Esophagus muscularis mucosa (tissue), 4 donors: ENCODE results near the gene PPARD. TPM values are rescaled to one million over a fixed set of nuclear protein-coding genes. Genes with fewer than 3 reads are reported as not detected.

Experiments
- DNase-seq: peaks from one replicate; pipeline ENCODE4 v3.0.0-alpha.2; 2017; ENCODE audit errors: extremely low spot score
- H3K27ac ChIP-seq, 4 donors: fragments of 200-600 bp; sonication (generic); replicated peaks in 1 of 4; 1 replicate in 3 of 4; 2 replicates in 1 of 4; pipeline ENCODE4 v1.5.1; 2016 to 2019; ENCODE audit warnings: mild to moderate bottlenecking in 1 of 4
- H3K27me3 ChIP-seq, 4 donors: fragments of 200-600 bp; sonication (generic); one replicate each; pipeline versions ENCODE4 v1.5.1 to v1.6.0; 2016 to 2019
- H3K36me3 ChIP-seq, 4 donors: fragments of 200-600 bp; sonication (generic); one replicate each; pipeline ENCODE4 v1.5.1; 2016 to 2019
- H3K4me1 ChIP-seq, 4 donors: fragments of 200-600 bp; sonication (generic); one replicate each; pipeline ENCODE4 v1.5.1; 2016 to 2019
- H3K4me3 ChIP-seq, 4 donors: fragments of 200-600 bp; sonication (generic); 1 replicate in 2 of 4; 2 replicates in 2 of 4; pipeline ENCODE4 v1.5.1; 2016 to 2019; ENCODE audit warnings: mild to moderate bottlenecking in 4 of 4, moderate library complexity in 1 of 4
- H3K9me3 ChIP-seq, 4 donors: fragments of 200-600 bp; sonication (generic); 1 replicate in 3 of 4; 2 replicates in 1 of 4; pipeline ENCODE4 v1.5.1; 2016 to 2019
- EP300 ChIP-seq: sonication (generic); formaldehyde crosslinking; IDR thresholded peaks from one replicate; pipeline ENCODE4 v1.6.1; 2017; ENCODE audit warnings: antibody characterized with exemption
- POLR2A ChIP-seq: fragments of 450-650 bp; IDR thresholded peaks from one replicate; pipeline ENCODE4 v1.6.1; 2017; ENCODE audit warnings: antibody characterized with exemption, moderate library complexity, mild to moderate bottlenecking, low read depth
- POLR2AphosphoS5 ChIP-seq, 2 donors: sonication (generic); formaldehyde crosslinking; IDR thresholded peaks; one replicate each; pipeline ENCODE4 v1.6.1; 2017; ENCODE audit warnings: antibody characterized with exemption in 2 of 2
- WGBS: methylation state at CpG from one replicate; pipeline ENCODE4 v1.1.5; 2018; 5-methylcytosine and 5-hydroxymethylcytosine counted together
- intact Hi-C: fragments of 100-400 bp; cut with DNase I; formaldehyde crosslinking; loops from one replicate; pipeline ENCODE4 v1.15.1; 2023
- total RNA-seq, 4 donors: library from RNA; depleted of rRNA; stranded (reverse); fragments of >200 nt; gene quantifications; one replicate each; pipeline versions ENCODE4 v1.1.0 to v1.2.1, GENCODE V29; 2016
- TF ChIP-seq, protein P1 (sequence below), 3 experiments: fragments of 200-600 bp in 2 of 3; fragments of 450-650 bp in 1 of 3; sonication (generic) in 2 of 3; IDR thresholded peaks; one replicate each; pipeline ENCODE4 v1.5.1; 2017 to 2019; ENCODE audit warnings: antibody characterized with exemption in 3 of 3, mild to moderate bottlenecking in 2 of 3, moderate library complexity in 1 of 3

Gene PPARD
- total RNA-seq, 4 donors from 2014 or later: 10.8 to 22.4 (median 16.0) TPM

DNA sequence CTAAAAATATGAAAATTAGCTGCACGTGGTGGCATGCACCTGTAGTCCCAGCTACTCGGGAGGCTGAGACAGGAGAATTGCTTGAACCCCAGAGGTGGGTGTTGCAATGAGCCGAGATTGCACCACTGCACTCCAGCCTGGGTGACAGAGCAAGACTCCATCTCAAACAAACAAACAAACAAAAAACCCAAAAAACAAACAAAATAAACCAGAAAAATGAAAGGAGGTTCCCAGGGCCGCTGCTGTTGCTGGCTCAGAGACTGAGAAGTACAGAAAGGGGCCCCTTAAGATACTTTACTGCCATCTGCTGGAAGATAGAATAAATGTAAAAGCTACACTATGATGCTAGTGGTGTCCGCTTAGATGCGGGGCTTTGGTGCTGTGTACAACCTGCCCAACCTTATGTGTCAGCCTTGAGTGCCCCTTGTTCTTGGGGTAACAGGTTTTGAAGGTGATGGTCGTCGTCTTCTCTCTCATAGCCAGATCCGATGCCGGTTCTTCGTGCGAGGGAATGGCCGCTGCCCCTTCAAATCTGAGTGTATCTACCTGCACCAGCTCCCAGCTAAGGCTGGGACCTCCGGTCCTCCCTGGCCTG is 107.0 kb downstream of the PPARD start:
- WGBS: 29% methylated on average over 13 of the region's 14 CpGs
- H3K9me3 ChIP-seq: no peaks in the 10 kb centered on the region
- no peaks in the 10 kb centered on the region for H3K27me3 ChIP-seq
- H3K4me3 ChIP-seq: no peak overlapping the region
- intact Hi-C loops: loop anchor here (1.0 to 2.0 kb wide), 2 partner anchors 107 to 157 kb away; partner anchors contain the start of gene PPARD
- DNase-seq: no peak
- H3K36me3 ChIP-seq: no peaks in the 10 kb centered on the region
- peaks cover 23 to 41% (median 30%) of the 10 kb centered on the region in 4 donors for H3K4me1 ChIP-seq
- TF ChIP-seq POLR2A: no peak
- TF ChIP-seq, protein P1, sequence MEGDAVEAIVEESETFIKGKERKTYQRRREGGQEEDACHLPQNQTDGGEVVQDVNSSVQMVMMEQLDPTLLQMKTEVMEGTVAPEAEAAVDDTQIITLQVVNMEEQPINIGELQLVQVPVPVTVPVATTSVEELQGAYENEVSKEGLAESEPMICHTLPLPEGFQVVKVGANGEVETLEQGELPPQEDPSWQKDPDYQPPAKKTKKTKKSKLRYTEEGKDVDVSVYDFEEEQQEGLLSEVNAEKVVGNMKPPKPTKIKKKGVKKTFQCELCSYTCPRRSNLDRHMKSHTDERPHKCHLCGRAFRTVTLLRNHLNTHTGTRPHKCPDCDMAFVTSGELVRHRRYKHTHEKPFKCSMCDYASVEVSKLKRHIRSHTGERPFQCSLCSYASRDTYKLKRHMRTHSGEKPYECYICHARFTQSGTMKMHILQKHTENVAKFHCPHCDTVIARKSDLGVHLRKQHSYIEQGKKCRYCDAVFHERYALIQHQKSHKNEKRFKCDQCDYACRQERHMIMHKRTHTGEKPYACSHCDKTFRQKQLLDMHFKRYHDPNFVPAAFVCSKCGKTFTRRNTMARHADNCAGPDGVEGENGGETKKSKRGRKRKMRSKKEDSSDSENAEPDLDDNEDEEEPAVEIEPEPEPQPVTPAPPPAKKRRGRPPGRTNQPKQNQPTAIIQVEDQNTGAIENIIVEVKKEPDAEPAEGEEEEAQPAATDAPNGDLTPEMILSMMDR (IDR thresholded peaks at IDR 0.05): peak; percentile 67 to 86 (median 75)
- no peak overlapping the region for H3K27ac ChIP-seq

DNA sequence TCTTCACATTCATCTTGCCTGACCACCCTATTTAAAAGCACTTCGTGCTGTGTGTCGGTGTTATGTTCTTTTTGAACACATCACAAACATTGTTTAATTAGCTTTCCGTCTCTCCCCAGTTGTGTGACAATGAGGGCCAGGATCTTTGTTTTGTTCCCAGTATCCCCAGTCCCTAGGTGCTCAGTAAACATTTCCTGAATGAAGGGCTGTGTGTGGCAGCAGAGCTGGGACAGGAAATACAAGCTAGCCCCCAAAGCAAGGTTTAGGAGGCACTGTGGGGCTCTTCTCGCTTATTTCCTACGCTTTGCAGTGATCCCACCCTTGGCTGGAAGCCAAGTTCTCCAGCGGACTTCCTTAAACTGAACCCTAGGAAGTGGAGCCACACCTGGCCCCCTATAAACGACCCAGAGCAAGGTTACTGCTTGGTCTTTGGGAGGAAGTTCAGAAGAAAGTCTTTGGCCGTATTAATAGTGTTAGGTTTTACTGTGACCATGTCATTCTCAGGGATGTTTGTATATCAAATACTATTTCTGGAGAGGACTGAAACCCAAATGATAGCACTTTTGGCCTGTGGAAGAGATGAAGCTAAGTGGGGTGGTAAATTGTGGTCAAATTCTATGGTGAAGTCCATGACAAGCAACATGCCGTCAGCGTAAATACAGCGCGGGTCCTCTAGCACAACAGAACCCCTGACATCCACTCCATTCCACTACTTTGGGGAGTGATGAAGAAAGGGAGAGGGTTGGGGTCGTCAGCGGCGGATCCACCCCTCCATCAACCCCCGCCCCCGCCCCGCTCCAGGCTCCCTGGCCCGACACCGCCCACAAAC is 109.2 kb downstream of the PPARD start:
- intact Hi-C loops: no loop called here
- Histone ChIP-seq H3K27me3 (no peaks in the 10 kb centered on the region), H3K36me3 (peaks cover 0 to 13% (median 10%) of the 10 kb centered on the region in 4 donors), H3K27ac (peak overlapping the region; percentile 74 to 80 (median 80)), H3K9me3 (no peaks in the 10 kb centered on the region), H3K4me1 (peaks cover 23 to 42% (median 33%) of the 10 kb centered on the region in 4 donors), H3K4me3 (peak overlapping the region; percentile 67 to 82 (median 70))
- DNase-seq: no peak
- no peak for TF ChIP-seq POLR2AphosphoS5 (IDR thresholded peaks at IDR 0.05)
- TF ChIP-seq EP300: no peak
- TF ChIP-seq, protein P1 (IDR thresholded peaks at IDR 0.05): no peak
- no peak for TF ChIP-seq POLR2A
- 13% methylated on average over 18 of the region's 20 CpGs for WGBS

DNA sequence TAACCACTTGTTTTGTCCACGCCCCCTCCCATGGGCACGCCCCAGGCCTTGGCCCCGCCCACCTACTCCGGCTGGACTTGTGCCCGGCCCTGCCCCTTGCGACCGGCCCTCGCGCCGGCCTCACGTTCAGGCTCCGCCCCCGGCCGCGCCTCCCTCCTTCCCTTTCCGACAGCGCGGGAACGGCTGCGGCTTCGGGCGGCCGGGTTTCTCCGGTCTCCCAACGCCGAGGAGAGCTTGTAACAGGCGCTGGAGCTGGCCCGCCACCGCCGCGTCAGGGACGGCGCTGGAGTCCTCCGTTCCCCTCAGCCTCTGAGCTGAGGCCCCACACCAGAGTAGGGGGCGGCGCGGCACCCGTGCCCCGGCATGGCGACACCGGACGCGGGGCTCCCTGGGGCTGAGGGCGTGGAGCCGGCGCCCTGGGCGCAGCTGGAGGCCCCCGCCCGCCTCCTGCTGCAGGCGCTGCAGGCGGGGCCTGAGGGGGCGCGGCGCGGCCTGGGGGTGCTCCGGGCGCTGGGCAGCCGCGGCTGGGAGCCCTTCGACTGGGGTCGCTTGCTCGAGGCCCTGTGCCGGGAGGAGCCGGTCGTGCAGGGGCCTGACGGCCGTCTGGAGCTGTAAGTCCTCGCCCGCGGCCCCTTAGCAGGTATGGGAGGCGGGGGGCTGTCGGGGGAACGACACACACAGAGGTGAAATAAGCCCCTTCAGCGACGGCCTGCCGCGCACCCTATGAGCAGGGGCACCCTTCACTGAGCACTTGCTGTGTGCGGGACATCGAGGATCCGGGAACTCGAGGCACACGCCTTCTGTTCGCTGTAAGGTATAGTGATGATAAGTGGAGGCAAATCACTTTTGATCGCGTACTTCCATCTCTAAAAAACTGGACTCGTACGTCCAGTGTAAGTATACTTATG is 110.1 kb downstream of the PPARD start, which contains the start of gene FANCE:
FANCE (plus strand) TSS at position 156 of the 908 bp plus-strand sequence; CDS start at position 364, 208 bp downstream.
- intact Hi-C loops: no loop called here
- WGBS: 1% methylated on average over 33 of the region's 87 CpGs
- peak within 1 kb of the TSS; percentile 74 to 80 (median 80) for H3K27ac ChIP-seq

DNA sequence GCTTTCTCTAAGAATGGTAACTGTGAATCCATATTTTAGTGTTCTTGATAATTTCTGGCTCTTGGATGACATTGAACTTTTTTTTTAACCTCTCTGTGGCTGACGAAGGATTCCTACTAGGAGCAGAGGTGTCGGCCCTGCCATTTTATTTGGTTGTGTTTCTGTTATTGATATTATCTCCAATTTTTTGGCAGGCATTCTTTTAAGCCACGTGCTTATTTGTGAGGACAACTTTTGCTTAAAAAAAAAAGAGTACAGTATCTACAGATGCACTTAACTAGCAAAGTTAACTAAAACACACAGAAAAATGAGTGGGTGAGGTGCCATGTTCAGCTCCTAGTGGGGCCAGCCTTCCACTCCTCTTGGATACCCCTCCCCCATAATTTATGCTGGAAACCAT is 110.9 kb downstream of the PPARD start:
- Histone ChIP-seq H3K27me3 (no peaks in the 10 kb centered on the region), H3K9me3 (no peaks in the 10 kb centered on the region), H3K4me1 (peaks cover 23 to 42% (median 33%) of the 10 kb centered on the region in 4 donors), H3K4me3 (peak overlapping the region; percentile 67 to 82 (median 70)), H3K27ac (peak overlapping the region in 2 of 4 donors; percentile 74 to 80), H3K36me3 (peaks cover 0 to 29% (median 23%) of the 10 kb centered on the region in 4 donors)
- 20% methylated on average over 3 of the region's 3 CpGs for WGBS
- TF ChIP-seq EP300 (no peak), POLR2A (no peak), POLR2AphosphoS5 (IDR thresholded peaks at IDR 0.05) (no peak)
- TF ChIP-seq, protein P1 (IDR thresholded peaks at IDR 0.05): no peak
- intact Hi-C loops: no loop called here
- no peak for DNase-seq

More for the DNA sequence above, 110.1 kb downstream of the PPARD start, which contains the start of gene FANCE:
- H3K4me1 ChIP-seq: peaks cover 23 to 42% (median 33%) of the 10 kb centered on the region in 4 donors
- no peak for TF ChIP-seq POLR2A
- peak; percentile 62 to 84 for TF ChIP-seq POLR2AphosphoS5 (IDR thresholded peaks at IDR 0.05)
- H3K4me3 ChIP-seq: peak within 1 kb of the TSS; percentile 67 to 82 (median 70)
- H3K9me3 ChIP-seq: no peaks in the 10 kb centered on the region
- peaks cover 0 to 21% (median 18%) of the 10 kb centered on the region in 4 donors for H3K36me3 ChIP-seq
- peak; percentile 98 for DNase-seq
- no peaks in the 10 kb centered on the region for H3K27me3 ChIP-seq
